ENCODE measurements around the gene PGBD1. TPM values are rescaled to one million over a fixed set of nuclear protein-coding genes. Genes with fewer than 3 reads are reported as not detected.

The PGBD1 gene
- total and polyA plus RNA-seq, 11 donors, result 1.7 to 4.6 (median 2.9) TPM

- H3K27me3 ChIP-seq, result no peaks in the 10 kb centered on the region
- no peak for DNase-seq
- 89 to 99% (median 95%) methylated on average over 1 of the region's 1 CpG for WGBS, 4 donors
- H3K4me1 ChIP-seq, result peaks cover 0 to 19% (median 0%) of the 10 kb centered on the region in 12 donors
- intact Hi-C loops (cut with DNase I), result loop anchor here in 1 of 10 donors (10.0 kb wide), 1 partner anchor 115 kb away; no protein-coding TSS in a partner anchor
- H3K36me3 ChIP-seq, result peaks cover 0 to 43% (median 17%) of the 10 kb centered on the region in 9 donors
- TF ChIP-seq POLR2A (IDR thresholded peaks at IDR 0.05), result no peak
- no peak for TF ChIP-seq CTCF (IDR thresholded peaks at IDR 0.05)
- H3K4me3 ChIP-seq, result no peak overlapping the region
- no peak overlapping the region for H3K27ac ChIP-seq
- no peak for ATAC-seq
- no peaks in the 10 kb centered on the region for H3K9me3 ChIP-seq
Measured at GRCh38 chr6:28239636-28240035, 41.7 kb upstream of the PGBD1 start.

- Histone ChIP-seq H3K27ac (no peak overlapping the region), H3K4me1 (peaks cover 0 to 18% (median 0%) of the 10 kb centered on the region in 12 donors), H3K27me3 (no peaks in the 10 kb centered on the region), H3K36me3 (peaks cover 0 to 46% (median 26%) of the 10 kb centered on the region in 9 donors), H3K9me3 (no peaks in the 10 kb centered on the region), H3K4me3 (no peak overlapping the region)
- 90 to 100% (median 94%) methylated on average over 1 of the region's 1 CpG for WGBS, 4 donors
- no peak for ATAC-seq
- no peak for DNase-seq
- intact Hi-C loops (cut with DNase I), result loop anchor here in 1 of 10 donors (10.0 kb wide), 1 partner anchor 114 kb away; no protein-coding TSS in a partner anchor
- no peak for TF ChIP-seq CTCF (IDR thresholded peaks at IDR 0.05)
- no peak for TF ChIP-seq POLR2A (IDR thresholded peaks at IDR 0.05)
Measured at GRCh38 chr6:28240471-28240870, 40.9 kb upstream of the PGBD1 start.

GRCh38 chr6:28243946-28244345 lies 37.4 kb upstream of the PGBD1 start:
- TF ChIP-seq CTCF (IDR thresholded peaks at IDR 0.05) (no peak), POLR2A (IDR thresholded peaks at IDR 0.05) (no peak)
- Histone ChIP-seq H3K4me3 (no peak overlapping the region), H3K27ac (no peak overlapping the region), H3K4me1 (peaks cover 0 to 8% (median 0%) of the 10 kb centered on the region in 12 donors), H3K27me3 (no peaks in the 10 kb centered on the region), H3K36me3 (peaks cover 0 to 67% (median 55%) of the 10 kb centered on the region in 9 donors), H3K9me3 (no peaks in the 10 kb centered on the region)
- no peak for ATAC-seq
- intact Hi-C loops (cut with DNase I), result loop anchor here in 1 of 10 donors (10.0 kb wide), 1 partner anchor 111 kb away; no protein-coding TSS in a partner anchor
- WGBS, 4 donors, result 91 to 97% (median 94%) methylated on average over 3 of the region's 3 CpGs
- DNase-seq, result no peak

GRCh38 chr6:28245206-28245941 lies 36.0 kb upstream of the PGBD1 start:
- peaks cover 0 to 10% (median 1%) of the 10 kb centered on the region in 12 donors for H3K4me1 ChIP-seq
- TF ChIP-seq CTCF (IDR thresholded peaks at IDR 0.05), result no peak
- no peak for TF ChIP-seq POLR2A (IDR thresholded peaks at IDR 0.05)
- ATAC-seq (no peak), DNase-seq (no peak)
- H3K36me3 ChIP-seq, result peaks cover 0 to 71% (median 59%) of the 10 kb centered on the region in 9 donors
- H3K9me3 ChIP-seq, result no peaks in the 10 kb centered on the region
- no peaks in the 10 kb centered on the region for H3K27me3 ChIP-seq
- intact Hi-C loops (cut with DNase I), result loop anchor here in 1 of 10 donors (10.0 kb wide), 1 partner anchor 109 kb away; no protein-coding TSS in a partner anchor
- WGBS, 4 donors, result 89 to 94% (median 93%) methylated on average over 6 of the region's 6 CpGs
- H3K27ac ChIP-seq, result no peak overlapping the region
- no peak overlapping the region for H3K4me3 ChIP-seq
